IMR-90 (cell line): ENCODE data around the gene ZNF276. TPM values are rescaled to one million over a fixed set of nuclear protein-coding genes. Genes with fewer than 3 reads are reported as not detected.

ENCODE experiments used
- ATAC-seq: fragments of 200-7000 bp; cut with Tn5 transposase; 2 replicates; pipeline ENCODE4 v1.9.1; 2020; ENCODE audit warnings: low read depth, mild to moderate bottlenecking, moderate library complexity
- BruUV-seq: library from RNA; stranded (reverse); fragments of 400-500 nt; replicated peaks from 2 replicates; lab custom pipeline; 2021; lab: Mats Ljungman, UMichigan
- CTCF ChIA-PET: fragments of 300-600 bp; formaldehyde crosslinking; extraction: SDS; loops from one replicate; lab custom pipeline; 2021; ENCODE audit warnings: antibody characterized with exemption; lab: Yijun Ruan, JAX
- POLR2A ChIA-PET: fragments of 300-600 bp; sonication (Branson Sonifier 250); formaldehyde crosslinking; loops from one replicate; lab custom pipeline; 2022; ENCODE audit warnings: antibody characterized with exemption; ENCODE audit not compliant: unreplicated experiment; lab: Charles Lee
- DNase-seq: peaks from one replicate; pipeline ENCODE4 v3.0.0; 2013
- H2AFZ ChIP-seq: replicated peaks from 2 replicates; pipeline ENCODE3; 2013; ENCODE audit warnings: low read length, mild to moderate bottlenecking; ENCODE audit not compliant: poor library complexity
- H2AK5ac ChIP-seq: 2 replicates; pipeline ENCODE4 v1.6.1; 2013; ENCODE audit warnings: low read depth, low read length, inconsistent platforms
- H2AK9ac ChIP-seq: replicated peaks from 2 replicates; pipeline ENCODE3; 2013; ENCODE audit warnings: mild to moderate bottlenecking, low read depth, low read length, moderate library complexity; ENCODE audit not compliant: poor library complexity
- H2BK120ac ChIP-seq: 2 replicates; pipeline ENCODE4 v1.6.1; 2013; ENCODE audit warnings: low read depth, low read length, inconsistent platforms
- H2BK15ac ChIP-seq: 3 replicates; pipeline ENCODE4 v1.6.1; 2013; ENCODE audit warnings: low read depth, low read length, inconsistent platforms
- H2BK20ac ChIP-seq: 2 replicates; pipeline ENCODE4 v1.6.1; 2013; ENCODE audit warnings: low read depth, mild to moderate bottlenecking, inconsistent platforms, low read length, moderate library complexity
- H2BK5ac ChIP-seq: 2 replicates; pipeline ENCODE4 v1.6.1; 2013; ENCODE audit warnings: mild to moderate bottlenecking, low read depth, low read length, inconsistent platforms; ENCODE audit not compliant: poor library complexity, severe bottlenecking
- H3K14ac ChIP-seq: replicated peaks from 2 replicates; pipeline ENCODE4 v1.6.1; 2013; ENCODE audit warnings: low read depth, low read length, inconsistent platforms
- H3K18ac ChIP-seq: 2 replicates; pipeline ENCODE4 v1.6.1; 2013; ENCODE audit warnings: low read depth, low read length, control low read depth
- H3K23ac ChIP-seq: 2 replicates; pipeline ENCODE4 v1.6.1; 2013; ENCODE audit warnings: low read depth, low read length, inconsistent platforms
- H3K27ac ChIP-seq: 2 replicates; pipeline ENCODE4 v1.5.1; 2013; ENCODE audit warnings: mild to moderate bottlenecking, control low read depth, low read length; ENCODE audit not compliant: insufficient read depth
- H3K27me3 ChIP-seq: 2 replicates; pipeline ENCODE4 v1.6.1; 2013; ENCODE audit warnings: low read length; ENCODE audit not compliant: control insufficient read depth, insufficient read depth
- H3K36me3 ChIP-seq: 2 replicates; pipeline ENCODE4 v1.6.1; 2013; ENCODE audit warnings: low read length, mixed read lengths; ENCODE audit not compliant: control insufficient read depth, insufficient read depth
- H3K4ac ChIP-seq: 2 replicates; pipeline ENCODE4 v1.6.1; 2013; ENCODE audit warnings: low read depth, low read length, inconsistent platforms
- H3K4me1 ChIP-seq: 2 replicates; pipeline ENCODE4 v1.6.1; 2013; ENCODE audit warnings: low read length, mixed read lengths; ENCODE audit not compliant: control insufficient read depth, insufficient read depth
- H3K4me2 ChIP-seq: 2 replicates; pipeline ENCODE4 v1.6.1; 2013; ENCODE audit warnings: low read depth, mild to moderate bottlenecking, control low read depth, low read length, moderate library complexity
- H3K4me3 ChIP-seq: 2 replicates; pipeline ENCODE4 v1.5.1; 2013; ENCODE audit warnings: low read depth, mild to moderate bottlenecking, control low read depth, low read length, moderate library complexity; ENCODE audit not compliant: insufficient read depth
- H3K56ac ChIP-seq: 2 replicates; pipeline ENCODE4 v1.6.1; 2013; ENCODE audit warnings: low read length, inconsistent platforms; ENCODE audit not compliant: insufficient read depth; ENCODE audit errors: extremely low read depth
- H3K79me1 ChIP-seq, 2 experiments: 2 replicates each; pipeline ENCODE4 v1.6.1; 2013; ENCODE audit warnings: low read length in 2 of 2, inconsistent platforms in 1 of 2, low read depth in 1 of 2
- H3K9ac ChIP-seq: 2 replicates; pipeline ENCODE4 v1.6.1; 2013; ENCODE audit warnings: low read depth, low read length, control low read depth
- H3K9me1 ChIP-seq: 2 replicates; pipeline ENCODE4 v1.6.1; 2013; ENCODE audit warnings: low read length, inconsistent platforms; ENCODE audit not compliant: insufficient read depth
- H3K9me3 ChIP-seq: 2 replicates; pipeline ENCODE4 v1.6.1; 2013; ENCODE audit warnings: low read length; ENCODE audit not compliant: control insufficient read depth, insufficient read depth
- H4K20me1 ChIP-seq: 2 replicates; pipeline ENCODE4 v1.6.1; 2013; ENCODE audit warnings: low read length, inconsistent platforms; ENCODE audit not compliant: insufficient read depth
- H4K5ac ChIP-seq: 2 replicates; pipeline ENCODE4 v1.6.1; 2013; ENCODE audit warnings: mild to moderate bottlenecking, low read depth, low read length, control low read depth
- H4K8ac ChIP-seq, 2 experiments: 2 replicates each; pipeline ENCODE4 v1.6.1; 2013; ENCODE audit warnings: low read depth in 2 of 2, low read length in 2 of 2, control low read depth in 1 of 2, inconsistent platforms in 1 of 2
- H4K91ac ChIP-seq: 2 replicates; pipeline ENCODE4 v1.6.1; 2013; ENCODE audit warnings: low read depth, low read length, inconsistent platforms; ENCODE audit not compliant: insufficient read depth
- BHLHE40 ChIP-seq: fragments of 150-350 bp; IDR thresholded peaks from 2 replicates; pipeline ENCODE4 v1.6.1; 2016; ENCODE audit warnings: mild to moderate bottlenecking, low read depth, low read length
- CHD1 ChIP-seq: IDR thresholded peaks from 2 replicates; pipeline ENCODE4 v1.6.1; 2012; ENCODE audit warnings: low read depth, low read length, improper control_type of control experiment
- CTCF ChIP-seq: conservative IDR thresholded peaks from 2 replicates; pipeline ENCODE4 v1.5.1; 2012; ENCODE audit warnings: mild to moderate bottlenecking, low read depth, low read length, improper control_type of control experiment
- ELK1 ChIP-seq: fragments of 150-350 bp; IDR thresholded peaks from 2 replicates; pipeline ENCODE4 v1.6.1; 2016; ENCODE audit warnings: low read depth, mild to moderate bottlenecking, low read length, moderate library complexity, borderline replicate concordance
- MAFK ChIP-seq: IDR thresholded peaks from 2 replicates; pipeline ENCODE4 v1.6.1; 2012; ENCODE audit warnings: low read depth, low read length, improper control_type of control experiment
- MAZ ChIP-seq: IDR thresholded peaks from 2 replicates; pipeline ENCODE4 v1.6.1; 2012; ENCODE audit warnings: low read depth, mild to moderate bottlenecking, low read length, improper control_type of control experiment, moderate library complexity, borderline replicate concordance
- MXI1 ChIP-seq: IDR thresholded peaks from 2 replicates; pipeline ENCODE4 v1.6.1; 2012; ENCODE audit warnings: low read depth, mild to moderate bottlenecking, low read length, moderate library complexity, borderline replicate concordance
- NFE2L2 ChIP-seq: fragments of 150-350 bp; IDR thresholded peaks from 2 replicates; pipeline ENCODE4 v1.6.1; 2016; ENCODE audit warnings: low read depth, mild to moderate bottlenecking, low read length
- POLR2A ChIP-seq: IDR thresholded peaks from 2 replicates; pipeline ENCODE4 v1.6.1; 2012; ENCODE audit warnings: mild to moderate bottlenecking, low read depth, low read length
- RAD21 ChIP-seq: IDR thresholded peaks from 2 replicates; pipeline ENCODE4 v1.6.1; 2012; ENCODE audit warnings: low read length, improper control_type of control experiment
- USF2 ChIP-seq: fragments of 150-350 bp; IDR thresholded peaks from 2 replicates; pipeline ENCODE4 v1.6.1; 2017; ENCODE audit warnings: mild to moderate bottlenecking, antibody characterized with exemption, low read length, low read depth
- WGBS, 2 experiments: methylation state at CpG; one replicate each; pipeline versions ENCODE4 v1.1.5 to v1.1.7; 2013; ENCODE audit warnings: missing lambda C conversion rate in 2 of 2; ENCODE audit not compliant: insufficient read length in 1 of 2; ENCODE audit errors: extremely low coverage in 2 of 2; 5-methylcytosine and 5-hydroxymethylcytosine counted together
- dilution Hi-C: fragments of 300-500 bp; cut with HindIII; formaldehyde crosslinking; loops from one replicate; pipeline ENCODE4 v1.14.3; 2018; ENCODE audit warnings: low sequenced_read_pairs; ENCODE audit not compliant: unreplicated experiment
- in situ Hi-C: fragments of 300-500 bp; cut with MboI; formaldehyde crosslinking; loops from 3 replicates; pipeline ENCODE4 v1.14.3; 2019; ENCODE audit warnings: low sequenced_read_pairs, inconsistent platforms, mixed read lengths
- intact Hi-C: fragments of 100-400 bp; cut with micrococcal nuclease; formaldehyde crosslinking; loops from 2 replicates; pipeline ENCODE4 v1.10.0; 2022
- polyA plus RNA-seq, 3 experiments: library from polyadenylated mRNA; depleted of rRNA; stranded (reverse); fragments of >200 nt; gene quantifications; 2 replicates each; pipeline ENCODE4 v1.2.3, GENCODE V29; 2012; ENCODE audit warnings: low replicate concordance in 1 of 3
- total RNA-seq: library from RNA; depleted of rRNA; stranded (reverse); fragments of >200 nt; gene quantifications from 2 replicates; pipeline ENCODE4 v1.2.3, GENCODE V29; 2012

Gene ZNF276
- total and polyA plus RNA-seq, 2 of the 4 experiments (the other 2 are of a cell fraction), result 4.1 to 18.6 TPM

- TF ChIP-seq USF2, result no peak
Observed at GRCh38 chr16:89741342-89742014, 20.1 kb downstream of the ZNF276 start (continued).

- no peaks in the 10 kb centered on the region for H3K4me1 ChIP-seq
- H4K8ac ChIP-seq, result no peak overlapping the region
- POLR2A ChIA-PET, result interaction anchor here (0.7 kb wide), 1 partner anchor 34 kb away, joined by 9 read pairs; no protein-coding TSS in a partner anchor
- no peak overlapping the region for H3K27ac ChIP-seq
- H2BK15ac ChIP-seq, result no peak overlapping the region
- H3K4me2 ChIP-seq, result no peak overlapping the region
- H2AFZ ChIP-seq, result no peak overlapping the region
- no peak overlapping the region for H3K4me3 ChIP-seq
- no peak for ATAC-seq
- dilution Hi-C loops, result no loop called here
- no peak overlapping the region for H3K9ac ChIP-seq
- no peak overlapping the region for H2AK5ac ChIP-seq
- H3K14ac ChIP-seq, result no peak overlapping the region
- no peak for DNase-seq
- H4K91ac ChIP-seq, result no peak overlapping the region
- 100% methylated on average over 2 of the region's 4 CpGs; no CpG with 5 or more reads in 1 of the 2 experiments for WGBS, 2 experiments
- intact Hi-C loops, result no loop called here
- no peaks in the 10 kb centered on the region for H3K9me3 ChIP-seq
- H4K5ac ChIP-seq, result no peak overlapping the region; the same call in 1 of the 2 replicates
- CTCF ChIA-PET, result no interaction called here
- in situ Hi-C loops, result no loop called here
- H3K23ac ChIP-seq, result no peak overlapping the region
- H2BK5ac ChIP-seq, result no peak overlapping the region
- H2BK20ac ChIP-seq, result no peak overlapping the region
- BruUV-seq, result no TSS peak
- peaks cover 48% of the 10 kb centered on the region for H3K36me3 ChIP-seq
- H4K20me1 ChIP-seq, result 0 out of 2 replicates have a peak, but pooled peaks cover 4% of the 10 kb centered on the region
- H2BK120ac ChIP-seq, result no peak overlapping the region
- no peak overlapping the region for H3K18ac ChIP-seq
- no peak overlapping the region for H3K56ac ChIP-seq
- H3K9me1 ChIP-seq, result no peaks in the 10 kb centered on the region
- H3K79me1 ChIP-seq, result no peaks in the 10 kb centered on the region; a peak in 1 of 4 replicates
- H3K27me3 ChIP-seq, result no peaks in the 10 kb centered on the region
- peak overlapping the region; percentile 58 for H2AK9ac ChIP-seq
- no peak overlapping the region for H3K4ac ChIP-seq
- TF ChIP-seq NFE2L2, result no peak
- TF ChIP-seq CTCF, result no peak
- TF ChIP-seq POLR2A, result no peak
- TF ChIP-seq MXI1, result no peak
- no peak for TF ChIP-seq USF2
- TF ChIP-seq BHLHE40, result no peak
- no peak for TF ChIP-seq ELK1
- no peak for TF ChIP-seq MAZ
- no peak for TF ChIP-seq MAFK
- TF ChIP-seq CHD1, result no peak
- TF ChIP-seq RAD21, result no peak
Observed at GRCh38 chr16:89742948-89743347, 21.6 kb downstream of the ZNF276 start.
